GM13977 (cell line): Measurements from ENCODE around the gene DLG3.

Source experiments
- DNase-seq: peaks from one replicate; pipeline ENCODE4 v3.0.0; 2012; ENCODE audit warnings: low spot score
- CTCF ChIP-seq: IDR thresholded peaks from 2 replicates; pipeline ENCODE4 v1.5.1; 2012; ENCODE audit warnings: mild to moderate bottlenecking, control low read depth; ENCODE audit not compliant: insufficient read depth; ENCODE audit errors: extremely low read depth, missing control alignments
- in situ Hi-C: fragments of 300-500 bp; cut with MboI; formaldehyde crosslinking; loops from one replicate; pipeline ENCODE4 v1.12.0; 2022; ENCODE audit warnings: low sequenced_read_pairs, low pct_unique_long_range_greater_than_20kb, mixed read lengths, inconsistent platforms; ENCODE audit not compliant: unreplicated experiment

The DLG3 gene

GRCh38 chrX:70446380-70447350, 2.0 kb downstream of the DLG3 start:
- in situ Hi-C loops: no loop called here
- peak; percentile 26 for DNase-seq
- no peak for TF ChIP-seq CTCF

GRCh38 chrX:70449457-70449966, 4.9 kb downstream of the DLG3 start:
- no peak for TF ChIP-seq CTCF
- DNase-seq: peak; percentile 13
- in situ Hi-C loops: no loop called here

- in situ Hi-C loops: no loop called here
- peak; percentile 62 for TF ChIP-seq CTCF
- peak; percentile 75 for DNase-seq
These were observed 7.6 kb downstream of the DLG3 start for GRCh38 chrX:70452143-70452733.

GRCh38 chrX:70453024-70453618, 8.5 kb downstream of the DLG3 start:
- DNase-seq: peak; percentile 44
- in situ Hi-C loops: no loop called here
- TF ChIP-seq CTCF: no peak

GRCh38 chrX:70454441-70455365, 10.1 kb downstream of the DLG3 start:
- in situ Hi-C loops: no loop called here
- peak; percentile 73 for DNase-seq
- TF ChIP-seq CTCF: peak; percentile 85
